GM12874 (cell line): ENCODE data around the gene HEMGN.
A peak's percentile ranks its signal among the peaks of the same experiment; 100 is the strongest.

Experiments used
- CTCF ChIP-seq: IDR thresholded peaks from 2 replicates; pipeline ENCODE4 v1.5.1; 2011; ENCODE audit warnings: low read depth, mild to moderate bottlenecking, control low read depth, low read length, moderate library complexity; ENCODE audit not compliant: insufficient read depth

The HEMGN gene

DNA sequence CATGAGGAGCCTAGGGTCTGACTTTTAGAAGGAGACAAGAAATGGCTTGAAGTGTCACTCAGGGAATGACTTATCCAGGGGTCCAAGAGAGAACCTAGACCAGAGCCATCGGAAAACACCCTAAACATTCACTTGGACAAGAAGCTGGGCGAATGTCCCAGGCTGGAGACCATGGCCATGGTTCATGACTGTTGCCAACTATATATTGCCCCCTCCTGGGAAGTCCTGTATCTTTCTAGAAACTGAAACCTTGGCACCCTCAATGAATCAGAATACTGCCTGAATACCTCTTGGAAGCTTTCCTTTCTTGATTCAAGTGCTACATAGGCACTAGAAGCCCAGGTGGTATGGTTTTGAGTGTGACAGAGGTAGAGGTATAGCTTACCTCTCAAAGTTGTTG is 45.6 kb downstream of the HEMGN start:
- no peak for TF ChIP-seq CTCF

GRCh38 chr9:97891736-97892135 is 46.2 kb downstream of the HEMGN start:
- no peak for TF ChIP-seq CTCF

GRCh38 chr9:97889941-97890887 is 47.8 kb downstream of the HEMGN start:
- peak; percentile 80 for TF ChIP-seq CTCF

DNA sequence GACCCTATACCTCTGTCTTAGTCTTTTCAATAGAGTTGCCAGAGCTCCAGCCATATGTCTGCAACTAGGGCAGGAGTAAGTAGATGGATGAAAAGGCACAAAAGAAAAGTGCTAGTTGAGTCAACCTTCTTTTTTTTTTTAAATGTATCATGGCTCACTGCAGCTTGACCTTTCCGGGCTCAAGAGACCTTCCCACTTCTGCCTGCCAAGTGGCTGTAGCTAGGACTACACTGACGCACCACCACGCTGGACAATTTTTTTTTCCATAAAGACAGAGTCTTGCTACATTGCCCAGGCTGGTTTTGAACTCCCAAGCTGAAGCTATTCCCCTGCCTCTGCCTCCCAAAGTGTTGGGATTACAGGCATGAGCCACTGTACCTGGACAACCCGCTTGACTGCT is 57.6 kb downstream of the HEMGN start:
- no peak for TF ChIP-seq CTCF
